ENCODE data around the gene ECSIT.

The ECSIT gene

GRCh38 chr19:11534948-11535347, 6.0 kb upstream of the ECSIT start:
- DNase-seq (ENCODE audit: insufficient read length, low spot score) (peak; percentile 0), FAIRE-seq (no peak)
- no peak for TF ChIP-seq CTCF (IDR thresholded peaks at IDR 0.05; ENCODE audit: insufficient read depth, missing control alignments)

DNA sequence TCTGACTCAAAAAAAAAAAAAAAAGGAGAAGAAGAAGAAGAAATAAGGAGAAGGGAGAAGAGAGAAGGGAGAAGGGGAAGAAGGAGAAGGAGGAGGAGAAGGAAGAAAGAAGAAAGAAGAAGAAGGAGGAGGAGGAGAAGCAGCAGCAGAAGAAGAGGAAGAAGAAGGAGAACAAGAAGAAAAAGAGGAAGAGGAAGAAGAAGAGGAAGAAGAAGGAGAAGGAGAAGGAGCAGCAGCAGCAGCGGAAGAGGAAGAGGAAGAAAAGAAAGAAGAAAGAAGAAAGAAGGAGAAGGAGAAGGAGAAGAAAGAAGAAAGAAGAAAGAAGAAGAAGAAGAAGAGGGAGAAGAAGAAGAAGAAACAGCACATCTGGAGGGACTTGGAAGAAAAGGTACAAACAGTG, 5.6 kb upstream of the ECSIT start:
- DNase-seq (ENCODE audit: insufficient read length, low spot score), result no peak
- no peak for FAIRE-seq
- no peak for TF ChIP-seq CTCF (IDR thresholded peaks at IDR 0.05; ENCODE audit: insufficient read depth, missing control alignments)

- peak; percentile 41 for TF ChIP-seq CTCF (IDR thresholded peaks at IDR 0.05; ENCODE audit: insufficient read depth, missing control alignments)
- DNase-seq (ENCODE audit: insufficient read length, low spot score) (peak; percentile 86), FAIRE-seq (no peak)
Observed at GRCh38 chr19:11530432-11530831, 1.5 kb upstream of the ECSIT start.

GRCh38 chr19:11519138-11519537, 9.8 kb downstream of the ECSIT start:
- no peak for TF ChIP-seq CTCF (IDR thresholded peaks at IDR 0.05; ENCODE audit: insufficient read depth, missing control alignments)
- FAIRE-seq, result no peak
- peak; percentile 6 for DNase-seq (ENCODE audit: insufficient read length, low spot score)

- no peak for TF ChIP-seq CTCF (IDR thresholded peaks at IDR 0.05; ENCODE audit: insufficient read depth, missing control alignments)
- DNase-seq (ENCODE audit: insufficient read length, low spot score), result peak; percentile 3
- no peak for FAIRE-seq
Observed at GRCh38 chr19:11513946-11514345, 15.0 kb downstream of the ECSIT start.

- DNase-seq (ENCODE audit: insufficient read length, low spot score) (peak; percentile 3), FAIRE-seq (no peak)
- TF ChIP-seq CTCF (IDR thresholded peaks at IDR 0.05; ENCODE audit: insufficient read depth, missing control alignments), result no peak
Observed at GRCh38 chr19:11510444-11510843, 18.5 kb downstream of the ECSIT start.

GRCh38 chr19:11507370-11508078, 21.4 kb downstream of the ECSIT start:
- TF ChIP-seq CTCF (IDR thresholded peaks at IDR 0.05; ENCODE audit: insufficient read depth, missing control alignments), result no peak
- FAIRE-seq (no peak), DNase-seq (ENCODE audit: insufficient read length, low spot score) (peak; percentile 11)
